Karpas-422 (cell line): ENCODE measurements around the gene KCNB1. TPM values are rescaled to one million over a fixed set of nuclear protein-coding genes. Genes with fewer than 3 reads are reported as not detected.

ENCODE experiments used
- DNase-seq: peaks from one replicate; pipeline ENCODE4 v3.0.0-alpha.2; 2015
- H2AFZ ChIP-seq: fragments of 200-600 bp; sonication (generic); 2 replicates; pipeline ENCODE4 v1.6.1; 2014; ENCODE audit warnings: antibody characterized with exemption, low read length, mixed read lengths
- H3K27ac ChIP-seq: fragments of 200-600 bp; sonication (generic); 2 replicates; pipeline ENCODE4 v1.5.1; 2014; ENCODE audit warnings: mild to moderate bottlenecking, low read length, moderate library complexity
- H3K27me3 ChIP-seq: fragments of 200-600 bp; sonication (generic); 2 replicates; pipeline ENCODE4 v1.6.1; 2014; ENCODE audit warnings: low read length, mixed read lengths
- H3K36me3 ChIP-seq: fragments of 200-600 bp; sonication (generic); 2 replicates; pipeline ENCODE4 v1.6.1; 2014; ENCODE audit warnings: low read length, mixed read lengths; ENCODE audit not compliant: insufficient read depth
- H3K4me1 ChIP-seq: fragments of 200-600 bp; sonication (generic); 2 replicates; pipeline ENCODE4 v1.6.1; 2014; ENCODE audit warnings: mild to moderate bottlenecking, low read length, mixed read lengths
- H3K4me2 ChIP-seq: fragments of 200-600 bp; sonication (generic); 2 replicates; pipeline ENCODE4 v1.6.1; 2014; ENCODE audit warnings: low read length, low read depth, mild to moderate bottlenecking; ENCODE audit not compliant: poor library complexity, severe bottlenecking
- H3K4me3 ChIP-seq: fragments of 200-600 bp; sonication (generic); 2 replicates; pipeline ENCODE4 v1.5.1; 2014; ENCODE audit warnings: mild to moderate bottlenecking, antibody characterized with exemption, low read length, mixed read lengths
- H3K79me2 ChIP-seq: fragments of 200-600 bp; sonication (generic); 2 replicates; pipeline ENCODE4 v1.6.1; 2014; ENCODE audit warnings: mild to moderate bottlenecking, low read length, mixed read lengths
- H3K9ac ChIP-seq: fragments of 200-600 bp; sonication (generic); 2 replicates; pipeline ENCODE4 v1.6.0; 2014; ENCODE audit warnings: low read length
- H3K9me2 ChIP-seq: fragments of 200-600 bp; sonication (generic), shearing (Covaris generic); replicated peaks from 2 replicates; pipeline ENCODE4 v1.6.0; 2014; ENCODE audit warnings: mild to moderate bottlenecking, low read length, moderate library complexity; ENCODE audit not compliant: insufficient read depth
- H3K9me3 ChIP-seq: fragments of 300-700, 200-600 bp; sonication (generic); 2 replicates; pipeline ENCODE4 v1.6.1; 2014; ENCODE audit warnings: low read length, mixed read lengths
- H4K20me1 ChIP-seq: fragments of 200-600 bp; sonication (generic); 2 replicates; pipeline ENCODE4 v1.6.1; 2014; ENCODE audit warnings: mild to moderate bottlenecking, antibody characterized with exemption, low read length, low read depth; ENCODE audit not compliant: insufficient read depth
- total RNA-seq: library from RNA; depleted of rRNA; stranded (reverse); fragments of >200 nt; shearing (Covaris generic); gene quantifications from 2 replicates; pipeline ENCODE4 v1.2.3, GENCODE V29; 2014; ENCODE audit warnings: low replicate concordance

Gene KCNB1
- total RNA-seq, 1 experiment from 2014 or later: not detected

- H3K36me3 ChIP-seq: no peaks in the 10 kb centered on the region
- H3K27ac ChIP-seq: no peak overlapping the region
- no peaks in the 10 kb centered on the region for H3K4me1 ChIP-seq
- no peaks in the 10 kb centered on the region for H3K27me3 ChIP-seq
- no peaks in the 10 kb centered on the region for H3K9me2 ChIP-seq
- H4K20me1 ChIP-seq: no peaks in the 10 kb centered on the region
- DNase-seq: peak; percentile 53
- no peak overlapping the region for H2AFZ ChIP-seq
- H3K4me3 ChIP-seq: no peak overlapping the region
- no peaks in the 10 kb centered on the region for H3K9me3 ChIP-seq
- no peak overlapping the region for H3K9ac ChIP-seq
- H3K79me2 ChIP-seq: no peaks in the 10 kb centered on the region
- no peak overlapping the region for H3K4me2 ChIP-seq
These were observed 83.9 kb downstream of the KCNB1 start for GRCh38 chr20:49398401-49399144.

GRCh38 chr20:49397525-49397924 lies 84.9 kb downstream of the KCNB1 start:
- Histone ChIP-seq H3K4me2 (no peak overlapping the region), H2AFZ (no peak overlapping the region), H3K36me3 (no peaks in the 10 kb centered on the region), H3K79me2 (no peaks in the 10 kb centered on the region), H3K4me3 (no peak overlapping the region), H3K9me2 (no peaks in the 10 kb centered on the region), H3K9me3 (no peaks in the 10 kb centered on the region), H3K27ac (no peak overlapping the region), H3K27me3 (no peaks in the 10 kb centered on the region), H3K9ac (no peak overlapping the region), H4K20me1 (no peaks in the 10 kb centered on the region), H3K4me1 (no peaks in the 10 kb centered on the region)
- DNase-seq: no peak

- no peak overlapping the region for H3K9ac ChIP-seq
- no peak for DNase-seq
- no peaks in the 10 kb centered on the region for H3K9me2 ChIP-seq
- no peak overlapping the region for H3K4me3 ChIP-seq
- no peak overlapping the region for H3K27ac ChIP-seq
- no peaks in the 10 kb centered on the region for H4K20me1 ChIP-seq
- no peaks in the 10 kb centered on the region for H3K9me3 ChIP-seq
- no peaks in the 10 kb centered on the region for H3K27me3 ChIP-seq
- H3K4me2 ChIP-seq: no peak overlapping the region
- H2AFZ ChIP-seq: no peak overlapping the region
- no peaks in the 10 kb centered on the region for H3K36me3 ChIP-seq
- H3K4me1 ChIP-seq: no peaks in the 10 kb centered on the region
- no peaks in the 10 kb centered on the region for H3K79me2 ChIP-seq
These were observed 86.2 kb downstream of the KCNB1 start for GRCh38 chr20:49396230-49396629.

- Histone ChIP-seq H3K4me2 (no peak overlapping the region), H3K9ac (no peak overlapping the region), H4K20me1 (no peaks in the 10 kb centered on the region), H3K27ac (no peak overlapping the region), H3K9me3 (no peaks in the 10 kb centered on the region), H2AFZ (no peak overlapping the region), H3K4me1 (no peaks in the 10 kb centered on the region), H3K79me2 (no peaks in the 10 kb centered on the region), H3K36me3 (no peaks in the 10 kb centered on the region), H3K27me3 (no peaks in the 10 kb centered on the region), H3K9me2 (no peaks in the 10 kb centered on the region), H3K4me3 (no peak overlapping the region)
- DNase-seq: no peak
These were observed 86.8 kb downstream of the KCNB1 start for GRCh38 chr20:49395659-49396058.

- H3K9ac ChIP-seq: no peak overlapping the region
- H3K27ac ChIP-seq: no peak overlapping the region
- no peaks in the 10 kb centered on the region for H3K36me3 ChIP-seq
- H3K4me3 ChIP-seq: no peak overlapping the region
- H3K4me1 ChIP-seq: no peaks in the 10 kb centered on the region
- no peaks in the 10 kb centered on the region for H3K27me3 ChIP-seq
- no peaks in the 10 kb centered on the region for H3K9me2 ChIP-seq
- H2AFZ ChIP-seq: no peak overlapping the region
- H3K79me2 ChIP-seq: no peaks in the 10 kb centered on the region
- no peak overlapping the region for H3K4me2 ChIP-seq
- DNase-seq: no peak
- H3K9me3 ChIP-seq: no peaks in the 10 kb centered on the region
- no peaks in the 10 kb centered on the region for H4K20me1 ChIP-seq
These were observed 87.3 kb downstream of the KCNB1 start for GRCh38 chr20:49395183-49395582.

- DNase-seq: no peak
- H3K79me2 ChIP-seq: no peaks in the 10 kb centered on the region
- H2AFZ ChIP-seq: no peak overlapping the region
- no peaks in the 10 kb centered on the region for H4K20me1 ChIP-seq
- no peak overlapping the region for H3K9ac ChIP-seq
- no peaks in the 10 kb centered on the region for H3K27me3 ChIP-seq
- H3K4me2 ChIP-seq: no peak overlapping the region
- H3K9me3 ChIP-seq: no peaks in the 10 kb centered on the region
- H3K9me2 ChIP-seq: no peaks in the 10 kb centered on the region
- no peak overlapping the region for H3K27ac ChIP-seq
- H3K36me3 ChIP-seq: no peaks in the 10 kb centered on the region
- H3K4me3 ChIP-seq: no peak overlapping the region
- no peaks in the 10 kb centered on the region for H3K4me1 ChIP-seq
These were observed 87.7 kb downstream of the KCNB1 start for GRCh38 chr20:49394757-49395156.

GRCh38 chr20:49394264-49394663 lies 88.2 kb downstream of the KCNB1 start:
- no peak overlapping the region for H3K9ac ChIP-seq
- H3K27me3 ChIP-seq: no peaks in the 10 kb centered on the region
- H3K9me2 ChIP-seq: no peaks in the 10 kb centered on the region
- H3K79me2 ChIP-seq: no peaks in the 10 kb centered on the region
- no peak overlapping the region for H3K27ac ChIP-seq
- no peak overlapping the region for H3K4me3 ChIP-seq
- no peaks in the 10 kb centered on the region for H3K4me1 ChIP-seq
- no peak overlapping the region for H3K4me2 ChIP-seq
- no peaks in the 10 kb centered on the region for H4K20me1 ChIP-seq
- H2AFZ ChIP-seq: no peak overlapping the region
- H3K36me3 ChIP-seq: no peaks in the 10 kb centered on the region
- DNase-seq: no peak
- no peaks in the 10 kb centered on the region for H3K9me3 ChIP-seq

GRCh38 chr20:49393803-49394202 lies 88.7 kb downstream of the KCNB1 start:
- Histone ChIP-seq H3K9me2 (no peaks in the 10 kb centered on the region), H2AFZ (no peak overlapping the region), H3K9ac (no peak overlapping the region), H3K9me3 (no peaks in the 10 kb centered on the region), H3K4me1 (no peaks in the 10 kb centered on the region), H3K27me3 (no peaks in the 10 kb centered on the region), H3K4me2 (no peak overlapping the region), H3K79me2 (no peaks in the 10 kb centered on the region), H3K4me3 (no peak overlapping the region), H3K36me3 (no peaks in the 10 kb centered on the region), H3K27ac (no peak overlapping the region), H4K20me1 (no peaks in the 10 kb centered on the region)
- no peak for DNase-seq
